ENCODE measurements around the gene LRRC56.

DNA sequence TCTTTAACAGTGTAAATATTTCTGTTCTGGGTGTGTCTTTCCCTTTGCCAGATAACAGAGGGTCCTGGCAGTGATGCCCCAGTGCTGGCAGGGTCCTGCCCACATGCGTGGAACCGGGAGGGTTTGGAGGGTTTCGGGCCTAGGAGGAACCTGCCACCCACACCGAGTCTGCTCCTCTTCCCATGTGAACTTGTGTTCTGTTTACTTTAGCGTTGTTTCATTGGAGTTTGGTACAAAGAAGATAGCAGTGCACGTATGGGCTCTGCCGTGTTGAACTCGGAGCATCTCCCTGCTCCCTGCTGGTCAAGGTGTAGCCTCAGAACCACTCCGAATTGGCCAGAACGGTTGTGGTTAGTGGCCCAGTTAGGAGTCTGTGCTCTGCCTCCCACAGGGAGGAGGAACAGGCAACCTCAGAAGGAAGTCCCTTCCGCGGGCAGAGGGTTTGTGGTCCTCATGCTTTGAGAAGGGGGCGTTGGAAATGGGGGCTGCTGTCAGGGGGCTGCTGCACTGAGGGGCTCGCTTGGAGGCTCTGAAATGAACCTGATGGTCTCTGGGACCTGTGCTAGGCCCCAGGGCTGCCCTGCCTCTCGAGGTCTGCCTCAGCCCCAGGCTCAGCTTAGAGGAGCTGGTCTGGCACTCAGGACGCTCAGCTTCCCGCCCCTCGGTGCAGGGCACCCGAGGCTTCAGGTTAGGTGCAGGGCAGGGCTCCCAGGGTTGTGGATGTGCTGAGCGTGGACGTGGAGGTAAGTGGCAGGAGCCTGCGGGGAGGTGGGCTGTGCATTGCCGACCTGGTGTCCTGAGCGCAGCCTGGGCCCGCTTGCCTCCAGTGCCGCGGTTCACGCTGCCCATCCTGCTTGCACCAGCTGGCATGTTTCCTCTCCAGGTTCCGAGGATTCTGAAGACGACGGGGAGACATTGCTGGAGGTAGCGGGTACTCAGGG lies 49.3 kb downstream of the LRRC56 start:
- TF ChIP-seq, protein P1, sequence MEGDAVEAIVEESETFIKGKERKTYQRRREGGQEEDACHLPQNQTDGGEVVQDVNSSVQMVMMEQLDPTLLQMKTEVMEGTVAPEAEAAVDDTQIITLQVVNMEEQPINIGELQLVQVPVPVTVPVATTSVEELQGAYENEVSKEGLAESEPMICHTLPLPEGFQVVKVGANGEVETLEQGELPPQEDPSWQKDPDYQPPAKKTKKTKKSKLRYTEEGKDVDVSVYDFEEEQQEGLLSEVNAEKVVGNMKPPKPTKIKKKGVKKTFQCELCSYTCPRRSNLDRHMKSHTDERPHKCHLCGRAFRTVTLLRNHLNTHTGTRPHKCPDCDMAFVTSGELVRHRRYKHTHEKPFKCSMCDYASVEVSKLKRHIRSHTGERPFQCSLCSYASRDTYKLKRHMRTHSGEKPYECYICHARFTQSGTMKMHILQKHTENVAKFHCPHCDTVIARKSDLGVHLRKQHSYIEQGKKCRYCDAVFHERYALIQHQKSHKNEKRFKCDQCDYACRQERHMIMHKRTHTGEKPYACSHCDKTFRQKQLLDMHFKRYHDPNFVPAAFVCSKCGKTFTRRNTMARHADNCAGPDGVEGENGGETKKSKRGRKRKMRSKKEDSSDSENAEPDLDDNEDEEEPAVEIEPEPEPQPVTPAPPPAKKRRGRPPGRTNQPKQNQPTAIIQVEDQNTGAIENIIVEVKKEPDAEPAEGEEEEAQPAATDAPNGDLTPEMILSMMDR (IDR thresholded peaks at IDR 0.05; ENCODE audit: insufficient read depth, low read length), result no peak
- 0 out of 2 replicates have a peak, but pooled peaks have one; percentile 5 for TF ChIP-seq SPI1 (IDR thresholded peaks at IDR 0.05; ENCODE audit: borderline replicate concordance, low read depth)
- TF ChIP-seq, protein P2, sequence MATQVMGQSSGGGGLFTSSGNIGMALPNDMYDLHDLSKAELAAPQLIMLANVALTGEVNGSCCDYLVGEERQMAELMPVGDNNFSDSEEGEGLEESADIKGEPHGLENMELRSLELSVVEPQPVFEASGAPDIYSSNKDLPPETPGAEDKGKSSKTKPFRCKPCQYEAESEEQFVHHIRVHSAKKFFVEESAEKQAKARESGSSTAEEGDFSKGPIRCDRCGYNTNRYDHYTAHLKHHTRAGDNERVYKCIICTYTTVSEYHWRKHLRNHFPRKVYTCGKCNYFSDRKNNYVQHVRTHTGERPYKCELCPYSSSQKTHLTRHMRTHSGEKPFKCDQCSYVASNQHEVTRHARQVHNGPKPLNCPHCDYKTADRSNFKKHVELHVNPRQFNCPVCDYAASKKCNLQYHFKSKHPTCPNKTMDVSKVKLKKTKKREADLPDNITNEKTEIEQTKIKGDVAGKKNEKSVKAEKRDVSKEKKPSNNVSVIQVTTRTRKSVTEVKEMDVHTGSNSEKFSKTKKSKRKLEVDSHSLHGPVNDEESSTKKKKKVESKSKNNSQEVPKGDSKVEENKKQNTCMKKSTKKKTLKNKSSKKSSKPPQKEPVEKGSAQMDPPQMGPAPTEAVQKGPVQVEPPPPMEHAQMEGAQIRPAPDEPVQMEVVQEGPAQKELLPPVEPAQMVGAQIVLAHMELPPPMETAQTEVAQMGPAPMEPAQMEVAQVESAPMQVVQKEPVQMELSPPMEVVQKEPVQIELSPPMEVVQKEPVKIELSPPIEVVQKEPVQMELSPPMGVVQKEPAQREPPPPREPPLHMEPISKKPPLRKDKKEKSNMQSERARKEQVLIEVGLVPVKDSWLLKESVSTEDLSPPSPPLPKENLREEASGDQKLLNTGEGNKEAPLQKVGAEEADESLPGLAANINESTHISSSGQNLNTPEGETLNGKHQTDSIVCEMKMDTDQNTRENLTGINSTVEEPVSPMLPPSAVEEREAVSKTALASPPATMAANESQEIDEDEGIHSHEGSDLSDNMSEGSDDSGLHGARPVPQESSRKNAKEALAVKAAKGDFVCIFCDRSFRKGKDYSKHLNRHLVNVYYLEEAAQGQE (IDR thresholded peaks at IDR 0.05; ENCODE audit: insufficient replicate concordance, low read depth), result no peak
- TF ChIP-seq POLR2AphosphoS5 (IDR thresholded peaks at IDR 0.05; ENCODE audit: low read depth), result no peak
- no peak for TF ChIP-seq GABPA (IDR thresholded peaks at IDR 0.05; ENCODE audit: low read depth)

Data from HL-60 (cell line).